HG03139 (cell line): ENCODE results near the gene SPECC1L.
"Not testable (repeated sequence)": the region's sequence is repeated elsewhere in the genome, so short reads cannot be mapped to it uniquely, and the experiment has no call there.

Experiments
- ATAC-seq: cut with Tn5 transposase; IDR thresholded peaks from one replicate; pipeline ENCODE4 v1.9.1; 2021; ENCODE audit not compliant: unreplicated experiment

The SPECC1L gene, protein sequence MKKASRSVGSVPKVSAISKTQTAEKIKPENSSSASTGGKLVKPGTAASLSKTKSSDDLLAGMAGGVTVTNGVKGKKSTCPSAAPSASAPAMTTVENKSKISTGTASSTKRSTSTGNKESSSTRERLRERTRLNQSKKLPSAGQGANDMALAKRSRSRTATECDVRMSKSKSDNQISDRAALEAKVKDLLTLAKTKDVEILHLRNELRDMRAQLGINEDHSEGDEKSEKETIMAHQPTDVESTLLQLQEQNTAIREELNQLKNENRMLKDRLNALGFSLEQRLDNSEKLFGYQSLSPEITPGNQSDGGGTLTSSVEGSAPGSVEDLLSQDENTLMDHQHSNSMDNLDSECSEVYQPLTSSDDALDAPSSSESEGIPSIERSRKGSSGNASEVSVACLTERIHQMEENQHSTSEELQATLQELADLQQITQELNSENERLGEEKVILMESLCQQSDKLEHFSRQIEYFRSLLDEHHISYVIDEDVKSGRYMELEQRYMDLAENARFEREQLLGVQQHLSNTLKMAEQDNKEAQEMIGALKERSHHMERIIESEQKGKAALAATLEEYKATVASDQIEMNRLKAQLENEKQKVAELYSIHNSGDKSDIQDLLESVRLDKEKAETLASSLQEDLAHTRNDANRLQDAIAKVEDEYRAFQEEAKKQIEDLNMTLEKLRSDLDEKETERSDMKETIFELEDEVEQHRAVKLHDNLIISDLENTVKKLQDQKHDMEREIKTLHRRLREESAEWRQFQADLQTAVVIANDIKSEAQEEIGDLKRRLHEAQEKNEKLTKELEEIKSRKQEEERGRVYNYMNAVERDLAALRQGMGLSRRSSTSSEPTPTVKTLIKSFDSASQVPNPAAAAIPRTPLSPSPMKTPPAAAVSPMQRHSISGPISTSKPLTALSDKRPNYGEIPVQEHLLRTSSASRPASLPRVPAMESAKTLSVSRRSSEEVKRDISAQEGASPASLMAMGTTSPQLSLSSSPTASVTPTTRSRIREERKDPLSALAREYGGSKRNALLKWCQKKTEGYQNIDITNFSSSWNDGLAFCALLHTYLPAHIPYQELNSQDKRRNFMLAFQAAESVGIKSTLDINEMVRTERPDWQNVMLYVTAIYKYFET

DNA sequence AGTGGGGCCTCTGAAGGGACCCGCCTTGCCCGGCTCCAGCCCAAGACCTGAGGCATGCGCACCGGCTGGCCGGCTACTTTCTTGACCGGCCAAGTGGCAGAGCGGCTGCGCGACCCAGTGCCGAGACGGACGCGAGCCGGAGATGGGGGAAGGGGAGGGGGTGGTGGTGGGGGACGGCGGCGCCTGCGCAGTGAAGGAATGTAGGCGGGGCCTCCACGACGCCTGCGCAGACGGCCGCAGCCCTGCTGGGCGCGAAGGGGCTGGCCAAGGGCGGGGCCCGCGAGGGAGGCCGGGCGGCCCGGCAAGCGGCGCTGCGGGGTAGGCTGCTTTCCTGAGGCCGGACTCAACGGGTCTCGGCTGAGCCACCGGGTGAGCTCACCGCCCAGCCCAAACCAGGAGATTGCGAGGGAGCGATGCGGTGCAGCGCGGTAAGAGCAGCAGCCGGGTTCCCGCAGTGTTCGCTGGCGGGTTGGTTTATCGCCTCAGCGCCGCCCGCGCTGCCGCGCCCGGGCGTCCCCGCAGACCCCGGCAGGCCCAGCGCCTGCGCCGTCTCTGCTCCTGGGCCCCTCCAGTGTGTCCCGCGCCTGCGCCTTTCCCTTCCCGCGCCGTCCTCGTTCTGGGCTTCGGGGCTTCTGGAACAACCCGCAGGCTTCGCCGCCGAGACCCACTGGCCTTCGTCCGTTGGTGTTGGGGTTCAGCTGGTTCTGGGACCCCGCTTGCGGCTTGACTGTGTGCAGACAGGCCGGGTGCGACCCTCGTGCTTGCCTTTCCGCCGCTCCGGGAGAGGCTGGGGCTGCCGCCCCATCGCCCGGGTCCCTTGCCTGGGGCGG, at the start of gene SPECC1L:
SPECC1L (plus strand) TSS at position 276 of the 830 bp plus-strand sequence. CDS start 31,401 bp downstream, outside the sequence.
- peak; percentile 76 for ATAC-seq

DNA sequence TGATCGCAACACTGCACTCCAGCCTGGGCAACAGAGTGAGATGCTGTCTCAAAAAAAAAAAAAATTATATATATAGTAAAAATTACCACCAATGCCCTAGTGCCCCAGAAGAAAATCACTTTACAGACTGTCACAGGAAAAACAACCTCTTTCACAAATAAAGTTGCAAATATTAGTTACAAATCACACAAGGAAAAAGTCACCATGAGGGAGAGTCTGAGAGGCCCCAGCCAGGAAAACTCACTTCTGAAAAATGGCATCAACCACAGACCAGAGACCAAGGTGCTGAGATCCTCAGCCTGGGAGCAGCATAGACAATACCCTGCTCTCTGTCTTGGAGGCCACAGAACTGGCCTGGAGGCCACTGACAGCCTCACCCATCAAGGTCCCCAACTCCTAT, 46.2 kb upstream of the SPECC1L start:
- no peak for ATAC-seq

DNA sequence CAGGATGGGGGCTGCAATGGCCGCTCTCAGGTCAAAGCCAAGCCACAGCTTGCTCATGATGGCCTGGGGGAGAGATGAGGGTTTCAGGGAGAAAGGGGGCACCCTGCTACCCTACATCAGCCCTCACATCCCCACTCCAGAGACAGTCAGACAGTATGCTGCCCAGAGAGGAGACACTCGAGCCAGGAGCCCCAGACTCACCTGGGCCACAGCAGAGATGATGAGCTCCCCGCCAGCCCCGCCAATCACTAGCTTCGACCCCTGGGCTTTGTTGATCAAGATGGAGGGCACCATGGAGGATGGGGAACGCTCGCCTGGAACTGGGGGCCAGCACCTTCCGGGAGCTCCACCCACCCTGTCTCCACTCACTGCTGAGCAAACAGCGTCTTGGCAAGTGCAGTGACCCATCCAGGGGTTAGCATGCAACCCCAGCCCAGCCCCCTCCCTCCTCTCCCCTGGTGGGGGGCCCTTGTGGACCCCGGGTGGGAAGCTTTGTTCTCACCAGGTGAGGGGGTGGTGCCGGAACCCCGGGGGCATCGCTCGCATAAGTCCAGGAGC, 45.5 kb upstream of the SPECC1L start:
- no peak for ATAC-seq

DNA sequence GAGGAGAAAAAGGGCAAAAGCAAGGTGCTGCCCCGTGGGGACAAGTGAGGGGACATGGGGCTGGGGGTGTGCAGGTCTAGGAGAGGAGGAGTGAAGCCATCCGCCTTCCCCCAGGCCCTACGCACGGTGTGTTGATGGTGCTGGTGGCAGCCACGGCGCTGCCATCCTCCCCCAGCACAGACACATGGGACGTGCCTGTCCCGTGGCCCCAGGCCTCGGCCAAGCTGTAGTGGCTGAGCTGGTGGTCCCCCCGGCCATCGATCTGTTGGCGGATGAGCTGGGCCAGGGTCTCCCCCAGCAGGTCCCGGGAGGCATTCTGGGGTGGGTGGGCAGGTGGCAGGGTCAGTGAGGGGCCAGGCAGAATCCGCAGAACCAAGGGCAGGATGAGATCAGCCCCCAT, 44.7 kb upstream of the SPECC1L start:
- ATAC-seq, result no peak

DNA sequence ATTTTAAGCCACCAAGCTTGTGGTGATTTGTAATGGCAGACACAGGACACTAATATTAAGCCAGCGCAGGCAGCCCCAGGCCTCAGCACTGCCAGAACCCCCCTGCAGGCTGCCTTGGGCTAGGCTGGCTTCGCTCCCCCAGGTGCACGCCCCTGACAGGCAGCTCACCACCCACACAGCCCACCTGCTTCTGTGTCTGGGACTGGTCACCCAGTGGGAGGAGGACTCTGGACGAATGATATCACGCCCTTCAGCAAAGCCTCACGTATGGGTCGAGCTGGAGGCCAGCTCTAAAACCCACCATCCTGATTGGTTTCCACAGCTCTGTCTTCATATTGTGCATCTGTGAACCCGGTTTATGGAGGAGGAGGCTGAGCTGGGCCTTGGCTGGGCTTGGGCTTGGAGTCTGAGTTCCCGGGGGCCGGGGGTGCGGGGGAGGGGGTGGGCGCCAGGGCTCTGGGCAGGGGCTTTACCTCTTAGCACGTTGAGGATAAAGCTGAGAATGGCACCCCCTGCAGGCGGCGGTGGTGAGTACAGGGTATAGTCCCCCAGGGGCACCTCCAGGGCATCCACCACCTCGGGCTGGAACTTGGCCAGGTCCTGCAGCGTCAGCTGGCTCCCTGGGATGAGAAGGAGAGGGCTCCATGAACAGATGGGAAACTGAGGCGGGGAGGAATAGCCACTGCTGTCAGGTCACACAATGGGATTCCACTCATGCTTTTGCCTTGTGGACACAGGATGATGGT, 39.5 kb upstream of the SPECC1L start:
- no peak for ATAC-seq

DNA sequence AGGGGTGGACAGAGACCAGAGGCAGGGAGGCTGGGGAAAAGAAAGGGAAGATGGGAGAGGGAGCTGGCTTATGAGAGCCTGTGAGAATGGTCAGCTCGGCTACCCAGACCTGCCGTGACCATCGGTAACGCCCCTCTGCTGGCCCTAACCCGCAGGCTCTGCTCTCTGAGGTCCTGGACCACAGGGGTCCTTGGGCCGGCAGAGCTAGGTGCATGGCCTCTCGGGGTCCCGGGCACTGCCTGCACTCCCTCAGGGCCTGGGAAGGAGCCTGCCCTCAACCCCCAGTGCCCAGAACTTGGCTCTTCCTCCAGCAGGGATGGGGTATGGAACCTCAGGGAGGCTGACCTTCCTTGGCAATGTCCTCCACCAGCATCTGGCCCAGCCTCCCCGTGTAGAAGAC, 38.9 kb upstream of the SPECC1L start:
- no peak for ATAC-seq

DNA sequence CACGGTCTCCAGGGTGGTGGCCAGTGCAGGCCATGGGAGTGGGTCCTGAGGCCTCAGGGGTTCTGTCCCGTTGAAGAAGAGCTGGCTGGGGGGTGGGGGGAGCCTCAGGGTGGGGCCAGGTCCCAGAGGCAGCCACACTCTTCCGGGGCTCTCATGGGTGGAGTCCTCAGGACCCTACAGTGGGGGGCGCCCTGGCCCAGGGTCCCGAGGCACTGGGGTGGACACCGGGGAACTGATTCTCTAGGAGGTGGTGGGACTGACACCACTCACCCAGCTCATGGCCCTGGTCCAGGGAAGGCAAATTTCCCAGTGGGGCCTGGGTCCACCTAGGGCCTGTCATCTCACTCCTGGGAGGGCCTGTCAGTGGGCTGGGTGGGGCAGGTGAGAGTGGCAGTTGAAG, 38.5 kb upstream of the SPECC1L start:
- ATAC-seq, result no peak

DNA sequence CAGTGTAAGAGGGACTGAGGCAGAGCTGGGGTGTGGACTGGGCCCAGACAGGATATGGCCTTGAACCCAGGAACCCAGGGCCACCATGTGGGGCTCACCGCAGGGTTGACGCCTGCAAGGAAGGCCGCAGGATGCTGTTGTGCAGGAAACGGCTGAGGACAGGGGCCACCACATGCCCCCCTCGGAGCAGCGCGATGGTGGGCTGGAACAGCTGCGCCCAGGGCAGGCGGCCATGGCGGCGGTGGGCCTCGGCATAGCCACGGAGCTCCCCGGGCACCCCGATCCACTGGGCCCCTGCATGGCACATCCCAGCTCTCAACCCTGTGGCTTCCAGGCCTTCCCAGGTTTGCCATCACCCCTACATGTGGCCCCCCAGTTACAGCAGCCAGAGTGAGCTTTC, 37.9 kb upstream of the SPECC1L start:
- ATAC-seq, result no peak

DNA sequence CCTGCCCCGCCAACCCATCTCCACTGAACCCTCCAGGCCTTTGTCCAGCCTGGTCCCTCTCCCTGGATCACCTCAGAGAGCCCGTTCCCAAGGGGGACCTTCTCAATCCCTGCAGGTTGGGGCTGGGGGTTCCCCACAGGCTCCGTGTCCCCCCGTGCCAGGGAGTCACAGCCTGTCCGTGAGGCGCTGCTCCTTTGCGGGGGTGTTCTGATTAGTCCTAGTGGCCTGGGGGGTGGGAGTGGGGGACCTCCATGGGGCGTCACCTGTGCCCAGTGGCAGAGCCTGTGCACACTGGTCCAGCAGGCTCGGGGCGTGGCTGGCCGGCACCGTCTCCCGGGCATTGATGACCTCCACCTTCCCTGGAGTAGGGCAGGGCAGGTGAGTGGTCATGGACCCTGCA, 37.4 kb upstream of the SPECC1L start:
- no peak for ATAC-seq

DNA sequence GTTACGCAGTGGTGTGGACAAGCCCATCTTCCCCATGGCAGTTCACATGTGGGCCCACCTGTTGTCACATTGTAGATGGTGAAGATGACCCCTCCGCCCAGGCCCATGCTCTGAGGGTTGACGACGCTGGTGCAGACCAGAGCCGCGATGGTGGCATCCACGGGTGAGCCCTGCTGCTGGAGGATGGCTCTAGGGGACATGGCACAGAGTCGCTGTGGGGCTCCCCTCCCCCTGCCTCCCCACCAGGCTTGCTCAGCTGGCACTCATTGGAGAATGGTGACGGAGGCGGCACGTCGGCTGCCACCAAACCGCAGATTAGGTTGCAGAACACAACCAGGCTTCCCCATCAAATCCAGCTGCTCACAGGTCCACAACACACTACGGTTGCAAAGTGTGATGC, 36.8 kb upstream of the SPECC1L start:
- no peak for ATAC-seq

DNA sequence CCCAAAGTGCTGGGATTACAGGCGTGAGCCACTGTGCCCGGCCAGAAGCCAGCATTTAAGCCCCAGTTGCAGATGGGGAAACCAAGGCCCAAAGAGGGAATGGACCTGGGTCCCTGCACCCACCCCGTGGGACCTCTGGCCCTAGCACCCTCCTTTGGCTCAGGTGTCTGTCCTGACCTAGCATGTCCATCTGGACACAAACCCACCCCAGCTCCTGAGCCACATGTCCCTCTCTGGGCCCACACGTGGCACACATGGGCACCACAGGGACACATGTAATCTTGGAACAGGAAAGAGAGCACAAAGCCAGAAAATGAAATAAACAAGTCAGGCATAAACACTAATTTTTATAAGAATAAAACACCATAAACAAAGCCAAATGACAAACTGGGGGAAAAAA, 35.3 kb upstream of the SPECC1L start:
- ATAC-seq, result no peak

DNA sequence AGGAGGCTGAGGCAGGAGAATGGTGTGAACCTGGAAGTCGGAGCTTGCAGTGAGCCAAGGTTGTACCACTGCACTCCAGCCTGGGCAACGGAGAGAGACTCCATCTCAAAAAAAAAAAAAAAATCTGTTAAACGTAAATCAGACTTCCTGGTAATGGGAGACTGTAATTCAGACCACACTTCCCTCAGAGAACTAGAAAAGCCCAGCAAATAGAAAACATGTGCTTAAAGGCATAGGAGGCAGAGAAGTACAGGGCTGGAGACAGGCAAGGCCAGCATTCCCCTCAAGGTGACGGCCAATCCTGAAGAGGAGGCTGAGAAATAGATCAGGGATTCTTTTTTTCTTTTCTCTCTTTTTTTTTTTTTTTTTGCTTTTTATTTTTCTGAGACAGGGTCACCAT, 34.0 kb upstream of the SPECC1L start:
- no peak for ATAC-seq

DNA sequence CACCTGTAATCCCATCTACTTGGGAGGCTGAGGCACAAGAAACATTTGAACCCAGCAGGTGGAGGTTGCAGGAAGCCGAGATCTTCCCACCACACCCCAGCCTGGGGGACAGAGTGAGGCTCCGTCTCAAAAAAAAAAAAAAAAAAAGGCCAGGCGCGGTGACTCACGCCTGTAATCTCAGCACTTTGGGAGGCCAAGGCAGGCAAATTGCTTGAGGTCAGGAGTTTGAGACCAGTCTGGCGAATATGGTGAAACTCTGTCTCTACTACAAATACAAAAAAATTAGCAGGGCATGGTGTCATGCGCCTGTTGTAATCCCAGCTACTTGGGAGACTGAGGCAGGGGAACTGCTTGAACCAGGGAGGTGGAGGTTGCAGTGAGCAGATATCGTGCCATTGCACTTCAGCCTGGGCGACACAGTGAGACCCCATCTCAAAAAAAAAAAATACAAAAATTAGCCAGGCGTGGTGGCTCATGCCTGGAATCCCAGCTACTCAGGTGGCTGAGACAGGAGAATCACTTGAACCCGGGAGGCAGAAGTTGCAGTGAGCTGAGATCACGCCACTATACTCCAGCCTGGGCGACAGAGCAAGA, 32.4 kb upstream of the SPECC1L start:
- ATAC-seq, result not testable (repeated sequence)

DNA sequence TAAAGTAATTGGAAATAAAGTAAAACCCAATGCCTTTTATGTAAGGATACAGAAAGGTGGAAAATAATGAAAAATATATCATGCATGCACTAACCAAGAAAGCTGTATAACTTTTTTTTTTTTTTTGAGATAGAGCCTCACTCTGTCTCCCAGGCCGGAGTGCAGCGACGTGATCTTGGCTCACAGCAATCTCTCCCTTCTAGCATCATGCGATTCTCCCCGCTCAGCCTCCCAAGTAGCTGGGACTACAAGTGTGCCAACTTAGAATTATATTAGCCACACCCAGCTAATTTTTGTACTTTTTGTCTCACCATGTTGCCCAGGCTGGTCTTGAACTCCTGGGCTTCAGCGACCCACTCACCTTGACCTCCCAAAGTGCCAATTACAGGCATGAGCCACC, 30.2 kb upstream of the SPECC1L start:
- no peak for ATAC-seq

DNA sequence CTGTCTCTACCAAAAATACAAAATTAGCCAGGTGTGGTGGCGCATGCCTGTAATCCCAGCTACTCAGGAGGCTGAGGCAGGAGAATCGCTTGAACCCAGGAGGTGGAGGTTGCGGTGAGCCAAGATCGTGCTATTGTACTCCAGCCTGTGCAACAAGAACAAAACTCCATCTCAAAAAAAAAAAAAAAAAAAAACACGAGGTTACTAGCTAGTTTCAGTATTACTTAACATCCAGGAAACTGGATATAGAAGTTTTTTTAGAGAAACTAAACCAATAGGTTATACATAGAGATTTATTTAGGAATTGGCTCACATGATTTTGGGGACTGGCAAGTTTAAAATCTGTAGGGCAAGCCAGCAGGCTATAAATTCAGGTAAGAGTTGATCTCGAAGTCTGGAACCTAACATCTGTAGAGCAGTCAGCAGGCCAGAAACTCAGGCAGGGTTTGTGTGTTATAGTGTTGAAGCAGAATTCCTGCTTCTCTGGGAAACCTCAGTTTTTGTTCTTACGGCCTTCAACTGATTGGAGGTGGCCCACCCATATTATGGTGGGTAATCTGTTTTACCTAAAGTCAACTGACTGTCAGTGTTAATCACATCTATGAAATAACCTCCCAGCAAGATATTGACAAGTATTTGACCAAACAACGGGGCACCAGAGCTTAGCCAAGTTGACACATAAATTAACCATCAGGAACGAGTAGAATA, 29.5 kb upstream of the SPECC1L start:
- ATAC-seq, result not testable (repeated sequence)

DNA sequence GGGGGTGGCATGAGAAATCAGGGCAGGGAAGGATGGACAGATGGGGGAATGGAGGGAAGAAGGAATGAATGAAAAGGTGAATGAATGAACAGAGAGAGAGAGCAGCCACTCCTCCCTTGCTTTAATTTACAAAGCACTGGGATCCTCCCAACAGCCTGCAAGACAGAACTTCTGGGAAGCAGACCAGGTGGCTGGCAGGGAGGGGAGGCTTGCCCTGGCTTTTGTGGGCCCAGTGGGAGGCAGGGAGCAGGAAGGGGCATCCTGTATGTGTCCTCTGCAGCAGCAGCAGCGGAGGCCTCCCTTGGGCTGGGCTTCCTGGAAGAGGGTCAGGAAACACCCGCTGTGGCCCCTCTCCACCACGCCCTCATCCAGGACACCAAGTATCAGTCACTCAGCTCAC, 27.2 kb upstream of the SPECC1L start:
- not testable (repeated sequence) for ATAC-seq

DNA sequence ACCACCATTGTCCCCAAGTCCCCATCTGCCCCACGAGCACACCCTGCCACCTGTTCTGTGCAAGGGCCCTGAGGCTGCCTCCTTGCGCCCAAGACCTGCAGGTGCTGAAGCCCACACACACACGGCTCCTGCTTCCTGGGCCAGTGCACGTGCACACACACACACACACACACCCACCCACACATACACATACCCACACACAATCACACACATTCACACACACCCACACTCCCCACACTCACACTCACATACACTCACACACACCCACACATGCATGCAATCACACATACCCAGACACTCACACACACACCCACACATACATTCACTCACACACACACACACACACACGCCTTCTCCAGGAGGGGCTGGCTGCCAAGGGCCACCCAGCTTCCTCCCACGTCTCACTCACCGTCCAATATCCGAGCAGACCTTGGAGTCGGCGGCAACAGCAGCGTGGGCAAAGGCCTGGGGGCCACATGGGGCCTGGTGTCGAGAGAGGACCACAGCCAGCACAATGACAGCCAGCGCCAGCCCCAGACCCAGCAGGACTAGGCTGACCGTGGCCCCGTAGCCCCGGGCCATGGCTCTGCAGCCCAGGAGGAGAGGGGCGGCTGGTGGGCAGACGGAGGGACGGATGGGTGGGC, 26.4 kb upstream of the SPECC1L start:
- ATAC-seq, result no peak

DNA sequence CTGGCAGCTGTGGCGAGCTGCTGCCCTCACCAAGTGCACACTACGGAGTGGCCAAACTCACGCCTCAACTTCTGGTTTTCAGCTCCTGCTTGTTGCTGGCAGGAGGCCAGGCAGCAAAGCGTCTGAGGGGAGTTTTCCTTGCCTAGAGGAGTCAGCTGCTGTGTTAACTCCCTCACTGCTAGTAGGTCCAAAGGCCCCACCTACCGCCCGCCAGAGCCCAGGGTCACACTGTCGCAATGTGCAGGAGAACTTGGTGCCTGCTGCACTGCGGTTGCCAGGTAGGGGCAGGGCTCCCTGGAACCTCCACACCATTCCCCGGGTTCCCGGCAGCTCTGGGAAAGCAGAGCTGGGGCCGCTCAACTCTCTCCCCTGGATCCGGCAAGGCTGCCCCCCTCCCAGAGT, 25.6 kb upstream of the SPECC1L start, which contains the start of gene GGT5:
GGT5 (minus strand) TSS at position 53 of the 402 bp plus-strand sequence. CDS start 357 bp downstream, outside the sequence.
- not testable (repeated sequence) for ATAC-seq
